Keratinocyte (primary cell): Measurements from ENCODE around the gene CTR9. TPM values are rescaled to one million over a fixed set of nuclear protein-coding genes. Genes with fewer than 3 reads are reported as not detected.

Experiments used
- DNase-seq: peaks from one replicate; pipeline ENCODE4 v3.0.0-alpha.2; 2011; ENCODE audit warnings: low read depth, missing footprints, low spot score
- FAIRE-seq: peaks from 2 replicates; lab custom pipeline; 2011; peaks lifted over from hg19 to GRCh38; lab: Jason Lieb, UNC
- H2AFZ ChIP-seq: 2 replicates; pipeline ENCODE4 v1.6.0; 2012; ENCODE audit warnings: low read length, control low read depth, inconsistent platforms; ENCODE audit not compliant: control insufficient read depth
- H3K27ac ChIP-seq: 2 replicates; pipeline ENCODE4 v1.5.1; 2011; ENCODE audit warnings: low read length; ENCODE audit not compliant: control insufficient read depth, insufficient read depth
- H3K27me3 ChIP-seq: 3 replicates; pipeline ENCODE4 v1.6.0; 2011; ENCODE audit warnings: low read length; ENCODE audit not compliant: control insufficient read depth, insufficient read depth; ENCODE audit errors: extremely low read depth
- H3K36me3 ChIP-seq, 2 experiments: 2 replicates in 1 of 2; 3 replicates in 1 of 2; pipeline ENCODE4 v1.5.1; 2011; ENCODE audit warnings: low read length in 2 of 2, mild to moderate bottlenecking in 1 of 2; ENCODE audit not compliant: control insufficient read depth in 2 of 2, insufficient read depth in 2 of 2; ENCODE audit errors: extremely low read depth in 1 of 2
- H3K4me1 ChIP-seq: 3 replicates; pipeline ENCODE4 v1.5.1; 2011; ENCODE audit warnings: low read length; ENCODE audit not compliant: control insufficient read depth, insufficient read depth; ENCODE audit errors: extremely low read depth
- H3K4me2 ChIP-seq: 3 replicates; pipeline ENCODE4 v1.6.0; 2011; ENCODE audit warnings: low read depth, low read length; ENCODE audit not compliant: control insufficient read depth, insufficient read depth; ENCODE audit errors: extremely low read depth
- H3K4me3 ChIP-seq, 3 experiments: fragments of 200-600 bp in 1 of 3; sonication (generic) in 1 of 3; 2 replicates in 2 of 3; 3 replicates in 1 of 3; pipeline ENCODE4 v1.5.1; 2011 to 2016; ENCODE audit warnings: low read length in 3 of 3, mild to moderate bottlenecking in 3 of 3, control low read depth in 2 of 3, inconsistent platforms in 1 of 3, low read depth in 1 of 3, mixed read lengths in 1 of 3, mixed run types in 1 of 3, moderate library complexity in 1 of 3; ENCODE audit not compliant: control insufficient read depth in 2 of 3, insufficient read depth in 2 of 3; ENCODE audit errors: extremely low read depth in 1 of 3
- H3K79me2 ChIP-seq: 2 replicates; pipeline ENCODE4 v1.6.0; 2012; ENCODE audit warnings: low read length; ENCODE audit not compliant: control insufficient read depth, insufficient read depth
- H3K9ac ChIP-seq: 3 replicates; pipeline ENCODE4 v1.6.0; 2011; ENCODE audit warnings: low read length; ENCODE audit not compliant: control insufficient read depth, insufficient read depth; ENCODE audit errors: extremely low read depth
- H3K9me1 ChIP-seq: 3 replicates; pipeline ENCODE4 v1.6.0; 2011; ENCODE audit warnings: low read length; ENCODE audit not compliant: control insufficient read depth, insufficient read depth; ENCODE audit errors: extremely low read depth
- H3K9me3 ChIP-seq: 2 replicates; pipeline ENCODE4 v1.5.1; 2012; ENCODE audit warnings: low read depth, low read length; ENCODE audit not compliant: control insufficient read depth
- H4K20me1 ChIP-seq: 3 replicates; pipeline ENCODE4 v1.6.0; 2011; ENCODE audit warnings: low read length; ENCODE audit not compliant: control insufficient read depth, insufficient read depth; ENCODE audit errors: extremely low read depth
- EZH2 ChIP-seq: IDR thresholded peaks from one replicate; pipeline ENCODE4 v1.6.1; 2012; ENCODE audit warnings: inconsistent platforms, mild to moderate bottlenecking, low read length, moderate library complexity
- dilution Hi-C: fragments of 300-500 bp; cut with MboI; formaldehyde crosslinking; loops from one replicate; pipeline ENCODE4 v1.7.0; 2020; ENCODE audit warnings: low sequenced_read_pairs; ENCODE audit not compliant: extremely low pct_ligation_motif_present
- polyA plus RNA-seq, 5 experiments: library from polyadenylated mRNA; depleted of rRNA in 3 of 5; stranded (reverse) in 3 of 5; stranded (forward) in 1 of 5; unstranded in 1 of 5; fragments of >200 nt; gene quantifications; 1 replicate in 1 of 5; 2 replicates in 3 of 5; 3 replicates in 1 of 5; pipeline versions ENCODE4 v1.2.1 to v1.2.3, GENCODE V29; 2011 to 2012; ENCODE audit warnings: missing spikeins in 2 of 5, low read depth in 1 of 5, low replicate concordance in 1 of 5
- TF ChIP-seq, protein P1 (sequence below), 3 experiments: IDR thresholded peaks in 1 of 3; conservative IDR thresholded peaks in 1 of 3; optimal IDR thresholded peaks in 1 of 3; 2 replicates in 2 of 3; 3 replicates in 1 of 3; pipeline versions ENCODE3 to v1.5.1; 2011; ENCODE audit warnings: low read length in 3 of 3, mild to moderate bottlenecking in 3 of 3, moderate library complexity in 2 of 3, control low read depth in 1 of 3, inconsistent platforms in 1 of 3; ENCODE audit not compliant: insufficient read depth in 2 of 3; ENCODE audit errors: extremely low read depth in 1 of 3

CTR9 gene
- polyA plus RNA-seq, 1 donor (not counting 4 experiments of a cell fraction or from before 2014, with no cell fraction given) = 21.8 TPM

GRCh38 chr11:10796191-10796590, 45.1 kb downstream of the CTR9 start:
- Histone ChIP-seq H4K20me1 (peaks cover 4% of the 10 kb centered on the region), H3K27me3 (no peaks in the 10 kb centered on the region), H3K9ac (no peak overlapping the region), H3K4me2 (no peak overlapping the region), H3K4me3 (no peak overlapping the region), H2AFZ (no peak overlapping the region), H3K9me3 (no peaks in the 10 kb centered on the region), H3K27ac (no peak overlapping the region), H3K9me1 (no peaks in the 10 kb centered on the region), H3K36me3 (peaks cover 34 to 41% of the 10 kb centered on the region in 2 experiments), H3K4me1 (peaks cover 5% of the 10 kb centered on the region), H3K79me2 (no peaks in the 10 kb centered on the region)
- dilution Hi-C loops = no loop called here
- FAIRE-seq = no peak
- TF ChIP-seq, protein P1, sequence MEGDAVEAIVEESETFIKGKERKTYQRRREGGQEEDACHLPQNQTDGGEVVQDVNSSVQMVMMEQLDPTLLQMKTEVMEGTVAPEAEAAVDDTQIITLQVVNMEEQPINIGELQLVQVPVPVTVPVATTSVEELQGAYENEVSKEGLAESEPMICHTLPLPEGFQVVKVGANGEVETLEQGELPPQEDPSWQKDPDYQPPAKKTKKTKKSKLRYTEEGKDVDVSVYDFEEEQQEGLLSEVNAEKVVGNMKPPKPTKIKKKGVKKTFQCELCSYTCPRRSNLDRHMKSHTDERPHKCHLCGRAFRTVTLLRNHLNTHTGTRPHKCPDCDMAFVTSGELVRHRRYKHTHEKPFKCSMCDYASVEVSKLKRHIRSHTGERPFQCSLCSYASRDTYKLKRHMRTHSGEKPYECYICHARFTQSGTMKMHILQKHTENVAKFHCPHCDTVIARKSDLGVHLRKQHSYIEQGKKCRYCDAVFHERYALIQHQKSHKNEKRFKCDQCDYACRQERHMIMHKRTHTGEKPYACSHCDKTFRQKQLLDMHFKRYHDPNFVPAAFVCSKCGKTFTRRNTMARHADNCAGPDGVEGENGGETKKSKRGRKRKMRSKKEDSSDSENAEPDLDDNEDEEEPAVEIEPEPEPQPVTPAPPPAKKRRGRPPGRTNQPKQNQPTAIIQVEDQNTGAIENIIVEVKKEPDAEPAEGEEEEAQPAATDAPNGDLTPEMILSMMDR (optimal IDR thresholded peaks at IDR 0.05 in 1 of 3, IDR thresholded peaks at IDR 0.05 in 1 of 3, conservative IDR thresholded peaks at IDR 0.05 in 1 of 3; ENCODE audit: extremely low read depth in 1 of 3, insufficient read depth in 2 of 3, low read length in 3 of 3) = no peak
- no peak for DNase-seq

GRCh38 chr11:10797001-10797400, 46.0 kb downstream of the CTR9 start:
- TF ChIP-seq EZH2 = no peak
- TF ChIP-seq, protein P1 (optimal IDR thresholded peaks at IDR 0.05 in 1 of 3, IDR thresholded peaks at IDR 0.05 in 1 of 3, conservative IDR thresholded peaks at IDR 0.05 in 1 of 3; ENCODE audit: extremely low read depth in 1 of 3, insufficient read depth in 2 of 3, low read length in 3 of 3) = no peak
- Histone ChIP-seq H3K36me3 (peaks cover 42 to 46% of the 10 kb centered on the region in 2 experiments), H3K79me2 (no peaks in the 10 kb centered on the region), H4K20me1 (peaks cover 4% of the 10 kb centered on the region), H2AFZ (no peak overlapping the region), H3K27me3 (no peaks in the 10 kb centered on the region), H3K4me1 (peaks cover 5% of the 10 kb centered on the region), H3K4me2 (no peak overlapping the region), H3K27ac (no peak overlapping the region), H3K4me3 (no peak overlapping the region), H3K9ac (no peak overlapping the region), H3K9me3 (no peaks in the 10 kb centered on the region), H3K9me1 (no peaks in the 10 kb centered on the region)
- no peak for DNase-seq
- FAIRE-seq = no peak
- dilution Hi-C loops = no loop called here
